ENCODE measurements around the gene PLCH2. TPM values are rescaled to one million over a fixed set of nuclear protein-coding genes. Genes with fewer than 3 reads are reported as not detected.

The PLCH2 gene
- total and polyA plus RNA-seq, 4 donors = 2.1 to 7.9 (median 3.4) TPM

GRCh38 chr1:2544875-2545640 lies 69.0 kb downstream of the PLCH2 start:
- no peak overlapping the region for H3K4me3 ChIP-seq
- H3K27me3 ChIP-seq (ENCODE audit: control insufficient read depth in 3 of 3, insufficient read depth in 3 of 3, low read length in 2 of 3) = no peaks in the 10 kb centered on the region
- H3K36me3 ChIP-seq (ENCODE audit: control insufficient read depth in 4 of 4, insufficient read depth in 4 of 4, low read length in 4 of 4) = no peaks in the 10 kb centered on the region
- H3K27ac ChIP-seq (ENCODE audit: low read depth in 1 of 2, low read length in 1 of 2) = peak overlapping the region in 1 of 2 donors; percentile 1
- TF ChIP-seq CTCF (IDR thresholded peaks at IDR 0.05; ENCODE audit: control extremely low read depth, extremely low read depth) = no peak
- DNase-seq = no peak
- WGBS, 2 donors = 55 to 79% methylated on average over 19 of the region's 19 CpGs
- H3K4me1 ChIP-seq (ENCODE audit: control insufficient read depth in 5 of 5, insufficient read depth in 5 of 5, low read length in 5 of 5) = peaks cover 2 to 53% (median 16%) of the 10 kb centered on the region in 5 donors
- ATAC-seq (ENCODE audit: insufficient read depth, low FRiP score) = no peak
- no peaks in the 10 kb centered on the region for H3K9me3 ChIP-seq (ENCODE audit: control insufficient read depth in 4 of 4, insufficient read depth in 3 of 4, low read length in 3 of 4)
- no peak overlapping the region for H3K9ac ChIP-seq (ENCODE audit: insufficient read depth in 1 of 2, low read length in 2 of 2)

GRCh38 chr1:2545754-2546514 lies 69.8 kb downstream of the PLCH2 start:
- peak; percentile 67 for ATAC-seq (ENCODE audit: insufficient read depth, low FRiP score)
- Histone ChIP-seq H3K4me1 (ENCODE audit: control insufficient read depth in 5 of 5, insufficient read depth in 5 of 5, low read length in 5 of 5) (peaks cover 2 to 50% (median 16%) of the 10 kb centered on the region in 5 donors), H3K9ac (ENCODE audit: insufficient read depth in 1 of 2, low read length in 2 of 2) (no peak overlapping the region)

GRCh38 chr1:2546515-2547209 lies 70.6 kb downstream of the PLCH2 start:
- H3K4me1 ChIP-seq (ENCODE audit: control insufficient read depth in 5 of 5, insufficient read depth in 5 of 5, low read length in 5 of 5) = peaks cover 2 to 50% (median 16%) of the 10 kb centered on the region in 5 donors
- TF ChIP-seq CTCF (IDR thresholded peaks at IDR 0.05; ENCODE audit: control extremely low read depth, extremely low read depth) = no peak
- H3K9me3 ChIP-seq (ENCODE audit: control insufficient read depth in 4 of 4, insufficient read depth in 3 of 4, low read length in 3 of 4) = no peaks in the 10 kb centered on the region
- DNase-seq (peak; percentile 54 to 76 (median 60)), ATAC-seq (ENCODE audit: insufficient read depth, low FRiP score) (peak; percentile 75)
- 0 to 1% methylated on average over 38 to 52 of the region's 52 CpGs for WGBS, 2 donors
- H3K27ac ChIP-seq (ENCODE audit: low read depth in 1 of 2, low read length in 1 of 2) = peak overlapping the region; percentile 83 to 96
- peak overlapping the region; percentile 61 for H3K4me3 ChIP-seq
- H3K36me3 ChIP-seq (ENCODE audit: control insufficient read depth in 4 of 4, insufficient read depth in 4 of 4, low read length in 4 of 4) = no peaks in the 10 kb centered on the region
- no peaks in the 10 kb centered on the region for H3K27me3 ChIP-seq (ENCODE audit: control insufficient read depth in 3 of 3, insufficient read depth in 3 of 3, low read length in 2 of 3)
- H3K9ac ChIP-seq (ENCODE audit: insufficient read depth in 1 of 2, low read length in 2 of 2) = no peak overlapping the region

More at GRCh38 chr1:2545754-2546514, 69.8 kb downstream of the PLCH2 start:
- Histone ChIP-seq H3K4me3 (peak overlapping the region; percentile 61), H3K9me3 (ENCODE audit: control insufficient read depth in 4 of 4, insufficient read depth in 3 of 4, low read length in 3 of 4) (no peaks in the 10 kb centered on the region), H3K27ac (ENCODE audit: low read depth in 1 of 2, low read length in 1 of 2) (peak overlapping the region; percentile 83 to 96), H3K36me3 (ENCODE audit: control insufficient read depth in 4 of 4, insufficient read depth in 4 of 4, low read length in 4 of 4) (no peaks in the 10 kb centered on the region), H3K27me3 (ENCODE audit: control insufficient read depth in 3 of 3, insufficient read depth in 3 of 3, low read length in 2 of 3) (no peaks in the 10 kb centered on the region)
- WGBS, 2 donors = 1 to 4% methylated on average over 20 to 39 of the region's 43 CpGs
- DNase-seq = peak; percentile 68 to 86 (median 85)
- TF ChIP-seq CTCF (IDR thresholded peaks at IDR 0.05; ENCODE audit: control extremely low read depth, extremely low read depth) = no peak
